Measurements from ENCODE around the gene LAMB4.

- no peak for TF ChIP-seq ZNF384 (IDR thresholded peaks at IDR 0.05)
- TF ChIP-seq SP1 (IDR thresholded peaks at IDR 0.05) = no peak
Measured at GRCh38 chr7:108166687-108167086, 36.5 kb upstream of the LAMB4 start.
